ENCODE data around the gene MAP4K2.

DNA sequence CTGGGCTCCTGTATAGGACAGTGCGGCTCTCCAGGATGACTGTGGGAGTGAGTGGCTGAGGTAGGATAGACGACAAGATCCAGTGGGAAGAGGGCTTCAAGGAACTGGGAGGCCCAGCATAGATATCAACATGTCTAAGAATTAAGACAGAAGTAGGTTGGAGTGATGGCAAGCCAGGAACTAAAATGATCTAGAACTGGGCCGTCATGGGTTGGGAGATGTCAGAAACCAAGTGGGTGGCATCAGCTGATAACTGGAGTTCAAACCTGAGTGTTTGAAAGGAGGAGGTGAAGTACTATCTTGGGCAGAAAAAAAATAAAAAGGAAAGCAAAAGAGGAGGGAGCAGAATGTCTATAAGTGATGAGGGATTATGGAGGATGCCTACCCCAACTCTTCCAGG is 14.5 kb upstream of the MAP4K2 start:
- TF ChIP-seq, protein P1, sequence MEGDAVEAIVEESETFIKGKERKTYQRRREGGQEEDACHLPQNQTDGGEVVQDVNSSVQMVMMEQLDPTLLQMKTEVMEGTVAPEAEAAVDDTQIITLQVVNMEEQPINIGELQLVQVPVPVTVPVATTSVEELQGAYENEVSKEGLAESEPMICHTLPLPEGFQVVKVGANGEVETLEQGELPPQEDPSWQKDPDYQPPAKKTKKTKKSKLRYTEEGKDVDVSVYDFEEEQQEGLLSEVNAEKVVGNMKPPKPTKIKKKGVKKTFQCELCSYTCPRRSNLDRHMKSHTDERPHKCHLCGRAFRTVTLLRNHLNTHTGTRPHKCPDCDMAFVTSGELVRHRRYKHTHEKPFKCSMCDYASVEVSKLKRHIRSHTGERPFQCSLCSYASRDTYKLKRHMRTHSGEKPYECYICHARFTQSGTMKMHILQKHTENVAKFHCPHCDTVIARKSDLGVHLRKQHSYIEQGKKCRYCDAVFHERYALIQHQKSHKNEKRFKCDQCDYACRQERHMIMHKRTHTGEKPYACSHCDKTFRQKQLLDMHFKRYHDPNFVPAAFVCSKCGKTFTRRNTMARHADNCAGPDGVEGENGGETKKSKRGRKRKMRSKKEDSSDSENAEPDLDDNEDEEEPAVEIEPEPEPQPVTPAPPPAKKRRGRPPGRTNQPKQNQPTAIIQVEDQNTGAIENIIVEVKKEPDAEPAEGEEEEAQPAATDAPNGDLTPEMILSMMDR (IDR thresholded peaks at IDR 0.05), result no peak
- no peak for TF ChIP-seq POLR2A (IDR thresholded peaks at IDR 0.05)

Data from uterus (tissue), 2 donors.